ENCODE results near the gene SCML2.

DNA sequence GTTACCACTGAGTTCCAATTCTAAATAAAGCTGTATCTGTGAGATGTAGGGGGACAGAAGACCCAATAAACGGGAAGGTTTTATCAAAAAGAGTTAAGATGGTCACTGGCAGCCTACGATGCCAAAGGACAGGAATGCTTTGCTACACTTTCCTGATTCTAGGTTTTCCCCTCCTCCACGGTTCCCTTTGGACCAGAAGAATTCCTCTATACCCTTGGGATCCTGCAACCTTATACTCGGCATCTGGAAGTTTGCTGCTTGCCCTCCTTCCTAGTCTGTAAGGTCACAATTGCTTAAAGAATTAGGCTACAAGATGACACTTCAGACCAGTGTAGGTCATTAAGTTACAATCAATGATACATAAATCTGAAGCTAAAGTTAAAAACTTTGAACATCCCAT is 64.3 kb downstream of the SCML2 start:
- TF ChIP-seq, protein P1, sequence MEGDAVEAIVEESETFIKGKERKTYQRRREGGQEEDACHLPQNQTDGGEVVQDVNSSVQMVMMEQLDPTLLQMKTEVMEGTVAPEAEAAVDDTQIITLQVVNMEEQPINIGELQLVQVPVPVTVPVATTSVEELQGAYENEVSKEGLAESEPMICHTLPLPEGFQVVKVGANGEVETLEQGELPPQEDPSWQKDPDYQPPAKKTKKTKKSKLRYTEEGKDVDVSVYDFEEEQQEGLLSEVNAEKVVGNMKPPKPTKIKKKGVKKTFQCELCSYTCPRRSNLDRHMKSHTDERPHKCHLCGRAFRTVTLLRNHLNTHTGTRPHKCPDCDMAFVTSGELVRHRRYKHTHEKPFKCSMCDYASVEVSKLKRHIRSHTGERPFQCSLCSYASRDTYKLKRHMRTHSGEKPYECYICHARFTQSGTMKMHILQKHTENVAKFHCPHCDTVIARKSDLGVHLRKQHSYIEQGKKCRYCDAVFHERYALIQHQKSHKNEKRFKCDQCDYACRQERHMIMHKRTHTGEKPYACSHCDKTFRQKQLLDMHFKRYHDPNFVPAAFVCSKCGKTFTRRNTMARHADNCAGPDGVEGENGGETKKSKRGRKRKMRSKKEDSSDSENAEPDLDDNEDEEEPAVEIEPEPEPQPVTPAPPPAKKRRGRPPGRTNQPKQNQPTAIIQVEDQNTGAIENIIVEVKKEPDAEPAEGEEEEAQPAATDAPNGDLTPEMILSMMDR (IDR thresholded peaks at IDR 0.05), result no peak
- TF ChIP-seq ZFX (IDR thresholded peaks at IDR 0.05; ENCODE audit: borderline replicate concordance), result no peak
